ENCODE results near the gene SOX15.

Gene SOX15

DNA sequence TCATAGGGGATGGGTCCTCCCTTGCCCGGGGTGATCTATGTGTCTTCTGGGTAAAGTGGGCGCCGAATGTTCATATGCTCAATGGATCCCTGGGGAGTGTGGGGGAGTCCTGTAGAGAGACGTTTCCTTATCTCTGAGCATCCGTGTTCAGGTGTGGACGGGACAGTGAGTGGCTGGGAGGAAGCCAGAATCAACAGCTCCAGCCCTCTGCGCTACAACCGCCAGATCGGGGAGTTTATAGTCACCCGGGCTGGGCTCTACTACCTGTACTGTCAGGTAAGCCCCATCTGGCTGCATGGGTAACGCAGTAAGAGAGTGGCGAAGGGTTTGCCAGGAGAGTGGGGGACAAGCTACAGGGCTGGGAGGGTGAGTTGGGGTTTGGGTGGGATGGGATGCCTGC is 33.3 kb downstream of the SOX15 start:
- DNase-seq: no peak

DNA sequence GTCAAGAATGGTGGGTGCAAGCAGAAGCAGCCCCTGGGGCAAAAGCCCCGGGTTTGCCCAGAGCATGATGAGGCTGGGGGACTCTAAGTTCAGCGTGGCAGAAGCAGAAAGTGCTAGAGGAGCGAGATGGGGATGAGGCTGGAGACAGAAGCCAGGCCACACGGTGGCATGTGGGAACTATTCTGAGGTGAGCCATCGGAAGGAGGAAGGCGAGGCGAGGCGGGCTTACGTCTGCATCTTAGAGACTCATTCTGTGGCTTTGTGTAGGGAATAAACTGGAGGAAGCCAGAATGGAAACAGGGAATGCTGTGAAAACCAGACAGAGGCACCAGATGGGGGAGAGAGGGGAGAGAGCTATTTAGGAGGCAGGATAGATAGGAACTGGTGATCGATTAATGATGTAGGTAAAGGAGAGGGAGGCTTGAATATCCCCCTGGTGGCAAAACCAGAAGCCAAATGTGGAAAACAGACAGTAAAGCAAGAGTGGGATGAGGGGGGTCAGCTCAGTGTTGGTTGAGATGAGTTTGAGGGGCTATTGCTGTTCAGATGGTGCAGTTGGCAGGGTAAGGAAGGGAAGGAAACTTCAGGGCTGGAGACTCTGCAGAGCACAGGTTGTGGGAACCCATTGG is 34.5 kb downstream of the SOX15 start:
- DNase-seq: no peak

DNA sequence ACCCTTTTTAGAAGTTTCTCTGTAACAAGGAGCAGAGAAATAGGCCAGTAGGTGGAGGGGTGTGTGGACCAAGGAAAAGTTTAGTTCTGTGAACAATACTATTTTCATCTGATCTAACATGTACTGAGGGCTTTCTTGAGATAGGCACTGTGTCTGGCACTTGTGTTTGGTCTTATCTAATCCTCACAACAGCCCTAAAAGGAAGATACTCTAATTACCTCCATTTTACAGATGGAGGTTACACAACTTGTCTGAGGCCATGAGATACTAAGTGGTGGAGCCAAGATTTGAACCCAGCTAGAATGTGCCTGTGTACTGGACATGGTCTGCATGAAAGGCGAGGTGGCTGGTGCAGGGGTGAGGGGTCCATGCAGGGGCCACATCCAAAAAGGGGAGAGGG is 36.5 kb downstream of the SOX15 start:
- DNase-seq: no peak

DNA sequence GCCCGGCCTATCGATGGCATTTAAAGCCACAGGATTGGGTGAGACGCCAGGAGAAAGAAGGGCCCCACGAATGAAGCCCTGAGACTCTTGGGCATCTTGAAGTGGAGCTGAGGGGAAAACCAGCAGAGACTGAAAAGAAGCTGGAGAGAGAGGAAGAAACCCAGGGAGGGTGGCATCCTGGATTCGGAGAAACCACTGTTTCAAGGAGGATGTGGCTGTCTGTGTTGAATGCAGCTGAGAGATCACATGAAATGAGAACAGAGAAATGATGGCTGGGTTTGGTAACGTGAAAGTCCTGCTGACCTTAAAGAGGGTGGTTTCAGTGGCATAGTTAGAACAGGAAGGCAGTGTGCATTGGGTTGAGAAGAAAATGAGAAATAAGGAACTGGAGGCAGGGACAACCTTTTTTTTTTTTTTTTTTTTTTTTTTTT is 37.3 kb downstream of the SOX15 start:
- no peak for DNase-seq

DNA sequence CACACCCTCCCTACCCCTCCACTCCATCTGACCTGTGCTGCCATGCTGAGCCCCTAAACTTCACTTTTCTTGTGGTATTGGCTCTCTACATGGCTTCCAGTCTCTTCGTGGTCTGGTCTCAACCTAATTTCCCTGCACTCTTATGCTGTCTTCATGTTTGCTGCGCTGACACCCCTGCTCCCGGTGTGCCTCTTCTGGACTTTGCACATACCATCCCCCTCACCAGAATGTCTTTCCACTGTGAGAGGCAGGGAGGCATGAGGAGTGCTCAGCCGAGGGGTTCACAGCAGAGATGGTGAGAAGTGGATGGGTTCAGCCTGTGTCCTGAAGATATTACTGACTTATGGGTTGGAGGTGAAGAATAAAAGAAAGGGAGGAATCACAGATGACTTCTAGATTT is 38.5 kb downstream of the SOX15 start:
- DNase-seq: no peak

DNA sequence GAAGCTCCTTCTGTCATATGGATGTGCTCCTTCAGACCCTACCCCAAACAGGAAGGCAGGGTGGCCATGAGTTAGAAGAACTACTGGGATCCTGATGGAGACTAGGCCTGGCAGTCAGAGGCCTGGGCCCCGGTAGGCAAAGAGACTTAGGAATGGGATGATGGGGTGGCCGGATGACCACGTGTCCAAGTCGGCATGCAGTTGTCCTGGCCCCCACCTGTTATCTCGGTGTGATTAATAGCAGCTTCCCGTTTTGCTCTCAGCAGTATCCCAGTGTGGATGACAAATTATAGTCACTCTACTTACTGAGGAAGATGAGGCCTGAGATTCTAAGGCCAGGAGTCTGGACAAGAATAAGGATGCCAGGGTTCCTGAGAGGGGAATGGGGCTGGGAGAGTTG is 39.5 kb downstream of the SOX15 start:
- DNase-seq: no peak

DNA sequence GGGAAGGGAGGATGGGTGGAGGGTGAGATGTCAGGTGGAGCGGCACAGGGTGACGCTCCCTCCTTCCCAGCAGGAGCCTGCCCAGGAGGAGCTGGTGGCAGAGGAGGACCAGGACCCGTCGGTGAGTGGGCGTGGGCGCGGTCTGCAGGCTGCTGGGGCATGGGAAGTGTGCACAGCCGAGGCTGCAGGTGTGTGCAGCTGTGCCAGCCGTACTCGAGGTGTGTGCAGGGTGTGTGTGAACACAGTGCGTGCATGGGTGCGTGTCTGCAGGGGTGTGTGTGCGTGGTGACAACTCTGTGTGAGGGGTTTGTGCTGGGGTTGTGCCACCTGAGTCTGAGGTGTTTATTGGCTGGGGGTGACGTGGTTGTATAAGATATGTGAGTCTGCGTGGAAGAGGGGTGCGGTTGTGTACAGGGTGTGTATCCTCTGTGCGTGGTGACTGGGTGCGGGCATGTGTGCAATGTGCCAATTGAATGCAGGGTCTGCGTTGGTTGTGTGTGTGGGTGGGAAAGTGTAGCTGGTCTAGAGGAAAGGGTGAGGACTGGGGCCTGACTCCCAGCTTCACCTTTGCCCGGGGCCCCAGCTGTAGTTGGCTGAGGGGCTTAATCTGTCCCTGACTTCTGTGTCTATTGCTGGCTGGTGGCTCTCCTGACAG is 40.4 kb downstream of the SOX15 start:
- DNase-seq: no peak

DNA sequence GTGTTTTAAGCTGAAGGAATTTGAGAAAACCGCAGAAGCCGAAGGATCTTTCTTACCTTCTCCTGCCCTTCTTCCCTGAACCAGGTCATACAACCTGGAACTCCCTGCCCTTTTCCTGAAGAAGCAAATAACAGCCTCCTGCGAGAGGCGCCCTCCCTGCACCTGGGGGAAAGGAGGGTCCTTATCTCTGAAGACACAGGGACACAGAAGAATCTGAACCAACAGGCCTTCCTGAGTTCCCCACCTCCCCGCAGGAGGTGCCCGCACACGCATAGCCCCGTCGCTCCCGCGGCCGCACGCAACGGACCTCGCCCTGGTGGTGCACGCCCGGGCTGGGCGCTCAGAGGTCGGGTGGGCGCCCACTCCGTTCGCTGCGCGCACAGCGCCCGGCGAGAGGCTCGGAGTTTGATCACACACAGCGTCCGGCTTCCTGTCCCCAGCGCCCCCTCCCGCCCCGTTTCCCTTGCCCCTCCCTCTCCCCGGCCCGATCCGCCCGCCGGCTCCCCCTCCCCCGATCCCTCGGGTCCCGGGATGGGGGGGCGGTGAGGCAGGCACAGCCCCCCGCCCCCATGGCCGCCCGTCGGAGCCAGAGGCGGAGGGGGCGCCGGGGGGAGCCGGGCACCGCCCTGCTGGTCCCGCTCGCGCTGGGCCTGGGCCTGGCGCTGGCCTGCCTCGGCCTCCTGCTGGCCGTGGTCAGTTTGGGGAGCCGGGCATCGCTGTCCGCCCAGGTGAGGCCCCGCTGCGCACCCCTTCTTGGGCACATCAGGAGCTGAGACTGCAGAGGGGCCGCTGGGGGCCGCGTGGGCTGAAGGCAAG is 41.1 kb downstream of the SOX15 start, which contains the start of gene TNFSF12:
Gene TNFSF12 (plus strand): TSS at position 474 of the 816 bp plus-strand sequence. CDS start 96 bp downstream, at position 570.
- no peak for DNase-seq

DNA sequence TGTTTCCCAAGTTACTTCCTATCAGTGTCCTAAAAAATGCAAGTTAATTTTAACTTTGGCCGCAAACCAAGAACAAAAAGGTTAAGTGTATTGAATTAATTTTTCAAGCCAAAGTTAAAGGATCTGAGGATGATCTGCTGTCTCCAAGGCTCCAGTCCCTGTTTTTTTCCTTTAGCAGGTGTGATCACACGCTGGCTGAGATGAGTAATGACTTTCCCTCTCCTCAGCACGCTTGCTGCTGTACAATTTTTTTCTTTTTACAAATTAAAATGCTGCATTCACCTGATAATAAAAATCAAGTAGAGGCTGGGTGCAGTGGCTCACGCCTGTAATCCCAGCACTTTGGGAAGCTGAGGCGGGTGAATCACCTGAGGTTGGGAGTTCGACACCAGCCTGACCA is 45.0 kb downstream of the SOX15 start:
- DNase-seq: no peak

DNA sequence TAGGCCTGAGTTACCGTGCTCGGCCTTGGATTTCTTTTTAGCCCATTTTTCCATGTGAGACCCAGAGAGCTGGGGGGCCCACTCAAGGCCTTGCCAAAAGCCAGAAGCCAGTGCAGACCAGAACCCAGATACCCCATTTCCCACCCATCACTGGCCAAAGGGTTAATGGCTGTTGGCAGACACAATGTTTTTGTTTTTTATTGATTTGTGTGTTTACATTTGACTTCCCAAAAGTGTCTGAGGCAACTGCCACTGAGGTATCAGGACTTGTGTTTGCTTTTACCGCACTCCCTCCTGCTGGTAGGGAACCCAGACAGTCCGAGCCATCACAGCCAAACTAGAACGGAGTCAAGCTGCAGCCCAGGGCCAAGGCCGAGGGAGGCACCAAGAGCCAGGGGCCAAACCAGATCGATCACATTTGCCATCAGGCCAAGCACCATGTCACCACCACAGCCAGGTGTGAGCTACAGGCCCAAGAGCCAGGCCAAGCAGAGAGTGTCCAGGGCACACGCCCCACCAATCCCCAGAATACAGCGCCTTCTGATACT is 48.7 kb downstream of the SOX15 start:
- DNase-seq: no peak

DNA sequence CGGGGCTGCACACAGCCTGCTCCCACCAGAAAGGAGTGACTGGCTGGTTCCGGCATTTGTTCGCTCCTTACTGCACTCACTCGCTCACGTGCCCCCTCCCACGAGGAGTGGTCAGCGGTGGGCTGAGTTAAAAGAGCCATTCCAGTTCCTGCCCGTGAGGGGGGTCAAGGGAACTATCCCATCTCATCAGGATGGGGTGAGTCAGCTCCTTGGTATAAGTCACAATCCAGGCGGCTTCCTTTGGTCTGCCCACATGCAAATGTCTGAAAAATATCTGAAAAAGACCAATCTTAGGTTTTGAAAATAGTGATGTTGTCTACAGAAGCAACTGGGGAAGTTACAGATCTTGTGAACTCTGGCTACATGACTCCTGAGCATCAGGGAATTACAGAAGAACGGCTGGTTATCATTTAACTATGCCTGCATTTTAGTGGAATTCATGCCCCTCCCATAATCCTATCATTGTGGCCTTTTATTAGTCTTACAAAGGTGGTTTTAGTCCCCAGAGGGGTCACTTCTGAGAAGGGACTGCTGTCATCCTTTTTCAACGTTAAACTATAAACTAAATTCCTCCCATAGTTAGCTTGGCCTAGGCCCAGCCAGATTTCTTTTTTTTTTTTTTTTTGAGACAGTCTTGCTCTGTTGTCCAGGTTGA is 50.9 kb downstream of the SOX15 start:
- no peak for DNase-seq
